Measurements from ENCODE around the gene VAMP3.

VAMP3 gene

GRCh38 chr1:7821282-7821681, 50.2 kb downstream of the VAMP3 start:
- DNase-seq, result no peak

GRCh38 chr1:7824701-7825100, 53.6 kb downstream of the VAMP3 start:
- DNase-seq, result no peak

GRCh38 chr1:7826363-7826762, 55.3 kb downstream of the VAMP3 start:
- no peak for DNase-seq

- DNase-seq, result no peak
Observed at GRCh38 chr1:7827126-7827955, 56.2 kb downstream of the VAMP3 start.
